ENCODE data around the gene CCDC85A. TPM values are rescaled to one million over a fixed set of nuclear protein-coding genes. Genes with fewer than 3 reads are reported as not detected.

CCDC85A gene
- total and polyA plus RNA-seq, 4 donors: 12.1 to 26.4 (median 23.5) TPM

DNA sequence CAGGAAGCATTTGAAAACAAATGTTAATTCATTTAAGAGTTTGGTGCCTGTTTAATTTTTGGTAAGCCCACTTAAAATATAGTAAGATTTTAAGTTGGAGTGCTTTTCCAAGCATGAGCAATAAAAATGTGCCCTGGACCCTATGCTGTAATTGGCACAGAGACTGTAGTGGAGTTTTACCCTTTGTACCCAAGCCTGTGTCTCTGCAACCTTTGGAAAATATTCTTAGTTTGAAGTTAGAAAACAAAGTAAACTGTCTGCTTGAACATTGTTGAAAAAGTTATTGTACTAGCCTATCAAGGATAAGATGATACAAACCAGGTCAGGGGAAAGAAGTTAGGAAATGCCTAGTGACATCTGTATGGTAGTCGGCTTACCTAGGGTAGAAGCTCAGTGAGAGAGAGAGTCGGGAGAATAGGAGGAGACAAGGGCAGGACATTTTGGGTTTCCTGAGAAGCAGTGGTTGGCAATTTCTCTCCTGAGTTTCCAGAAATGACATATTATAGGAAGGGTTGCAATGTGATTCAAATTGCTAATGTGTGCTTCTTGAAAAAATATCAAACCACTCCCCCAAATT, 66.5 kb downstream of the CCDC85A start:
- 89% methylated on average over 1 of the region's 2 CpGs for WGBS (ENCODE audit: insufficient coverage)
- Histone ChIP-seq H3K27me3 (ENCODE audit: control insufficient read depth, insufficient read depth, low read length) (no peaks in the 10 kb centered on the region), H3K4me1 (ENCODE audit: control insufficient read depth, insufficient read depth, low read length) (no peaks in the 10 kb centered on the region), H3K4me3 (ENCODE audit: low read depth, low read length) (no peak overlapping the region), H3K36me3 (ENCODE audit: control insufficient read depth, insufficient read depth, low read length) (no peaks in the 10 kb centered on the region), H3K9me3 (ENCODE audit: control insufficient read depth, insufficient read depth, low read length) (no peaks in the 10 kb centered on the region), H3K27ac (ENCODE audit: low read depth, low read length) (no peak overlapping the region)
- DNase-seq (ENCODE audit: low read depth in 4 of 6, low spot score in 6 of 6): no peak

GRCh38 chr2:56260415-56260814, 76.6 kb downstream of the CCDC85A start:
- H3K27me3 ChIP-seq (ENCODE audit: control insufficient read depth, insufficient read depth, low read length): no peaks in the 10 kb centered on the region
- no peak overlapping the region for H3K4me3 ChIP-seq (ENCODE audit: low read depth, low read length)
- no peak for DNase-seq (ENCODE audit: low read depth in 4 of 6, low spot score in 6 of 6)
- no peaks in the 10 kb centered on the region for H3K9me3 ChIP-seq (ENCODE audit: control insufficient read depth, insufficient read depth, low read length)
- no peaks in the 10 kb centered on the region for H3K4me1 ChIP-seq (ENCODE audit: control insufficient read depth, insufficient read depth, low read length)
- H3K27ac ChIP-seq (ENCODE audit: low read depth, low read length): no peak overlapping the region
- H3K36me3 ChIP-seq (ENCODE audit: control insufficient read depth, insufficient read depth, low read length): no peaks in the 10 kb centered on the region
- WGBS (ENCODE audit: insufficient coverage): no CpG with 5 or more reads among the region's 1 CpG

DNA sequence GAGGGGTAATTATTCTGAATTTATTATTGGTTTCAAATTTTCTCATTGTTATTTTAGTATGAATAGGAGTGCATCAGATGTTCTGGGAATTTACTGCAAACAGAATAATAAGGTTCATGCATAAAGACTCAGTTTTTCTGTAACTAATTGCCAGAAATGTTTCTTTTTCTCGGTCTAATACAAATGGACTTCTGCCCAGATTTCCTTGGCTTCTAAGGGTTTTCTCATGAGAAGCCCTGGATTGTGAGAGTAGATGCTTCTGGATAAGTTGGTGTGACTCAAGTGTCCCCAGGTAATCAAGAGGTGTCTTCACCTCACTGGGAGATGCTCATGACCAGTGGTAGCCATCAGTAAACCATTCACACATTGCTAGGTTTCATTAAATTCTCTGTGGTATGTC, 78.5 kb downstream of the CCDC85A start:
- no peak for DNase-seq (ENCODE audit: low read depth in 4 of 6, low spot score in 6 of 6)
- 40% methylated on average over 1 of the region's 1 CpG for WGBS (ENCODE audit: insufficient coverage)
- Histone ChIP-seq H3K4me1 (ENCODE audit: control insufficient read depth, insufficient read depth, low read length) (no peaks in the 10 kb centered on the region), H3K36me3 (ENCODE audit: control insufficient read depth, insufficient read depth, low read length) (no peaks in the 10 kb centered on the region), H3K27ac (ENCODE audit: low read depth, low read length) (no peak overlapping the region), H3K9me3 (ENCODE audit: control insufficient read depth, insufficient read depth, low read length) (no peaks in the 10 kb centered on the region), H3K4me3 (ENCODE audit: low read depth, low read length) (no peak overlapping the region), H3K27me3 (ENCODE audit: control insufficient read depth, insufficient read depth, low read length) (no peaks in the 10 kb centered on the region)

DNA sequence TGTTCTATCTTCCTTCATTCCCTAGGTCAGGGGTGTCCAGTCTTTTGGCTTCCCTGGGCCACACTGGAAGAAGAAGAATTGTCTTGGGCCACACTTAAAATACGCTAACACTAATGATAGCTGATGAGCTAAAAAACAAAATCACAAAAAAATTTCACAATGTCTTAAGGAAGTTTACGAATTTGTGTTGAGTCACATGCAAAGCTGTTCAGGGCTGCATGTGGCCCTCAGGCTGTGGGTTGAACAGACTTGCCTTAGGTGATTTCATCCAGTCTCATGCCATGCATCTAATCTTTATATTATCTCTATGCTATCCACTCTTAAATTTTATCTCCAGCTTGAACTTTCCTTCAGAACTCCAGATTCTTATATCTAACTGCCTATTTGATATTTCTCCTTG, 80.1 kb downstream of the CCDC85A start:
- no peaks in the 10 kb centered on the region for H3K36me3 ChIP-seq (ENCODE audit: control insufficient read depth, insufficient read depth, low read length)
- no peaks in the 10 kb centered on the region for H3K9me3 ChIP-seq (ENCODE audit: control insufficient read depth, insufficient read depth, low read length)
- no peak overlapping the region for H3K27ac ChIP-seq (ENCODE audit: low read depth, low read length)
- WGBS (ENCODE audit: insufficient coverage): 78% methylated on average over 1 of the region's 2 CpGs
- H3K4me3 ChIP-seq (ENCODE audit: low read depth, low read length): no peak overlapping the region
- no peak for DNase-seq (ENCODE audit: low read depth in 4 of 6, low spot score in 6 of 6)
- H3K27me3 ChIP-seq (ENCODE audit: control insufficient read depth, insufficient read depth, low read length): no peaks in the 10 kb centered on the region
- H3K4me1 ChIP-seq (ENCODE audit: control insufficient read depth, insufficient read depth, low read length): no peaks in the 10 kb centered on the region

DNA sequence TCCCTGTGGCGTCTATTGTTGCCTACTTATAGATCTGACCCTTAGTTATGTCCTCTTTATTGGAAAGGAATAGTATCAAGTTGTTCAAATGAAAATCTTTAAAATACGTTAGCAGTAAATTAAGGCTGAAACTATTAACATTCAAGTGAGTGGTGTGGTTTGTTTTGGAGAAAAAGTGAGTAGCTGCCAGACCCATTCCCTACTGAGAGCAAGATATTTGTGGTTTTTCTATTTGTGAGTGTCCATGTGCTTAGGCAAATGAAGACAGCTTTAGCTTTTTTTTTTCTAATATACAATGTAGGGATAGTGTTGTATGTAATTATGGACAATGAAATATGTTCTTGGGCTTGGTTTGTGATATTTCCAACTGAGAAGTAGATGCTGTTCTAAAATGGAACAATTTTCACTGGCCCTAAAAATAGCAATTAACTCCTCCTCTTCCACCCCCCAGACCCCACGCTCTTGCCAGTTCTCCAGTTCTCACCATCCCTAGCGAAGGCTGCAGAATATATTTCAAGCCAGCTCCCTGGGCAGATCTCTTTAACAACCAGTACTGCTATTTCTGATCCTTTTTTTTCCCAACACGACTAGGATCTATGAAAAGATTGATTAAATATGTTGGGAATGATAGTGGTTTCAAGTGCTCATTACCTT, 83.1 kb downstream of the CCDC85A start:
- DNase-seq (ENCODE audit: low read depth in 4 of 6, low spot score in 6 of 6): peak in 3 of 6 donors; percentile 6 to 72 (median 65)
- Histone ChIP-seq H3K27me3 (ENCODE audit: control insufficient read depth, insufficient read depth, low read length) (no peaks in the 10 kb centered on the region), H3K9me3 (ENCODE audit: control insufficient read depth, insufficient read depth, low read length) (no peaks in the 10 kb centered on the region), H3K36me3 (ENCODE audit: control insufficient read depth, insufficient read depth, low read length) (no peaks in the 10 kb centered on the region), H3K4me3 (ENCODE audit: low read depth, low read length) (no peak overlapping the region), H3K4me1 (ENCODE audit: control insufficient read depth, insufficient read depth, low read length) (no peaks in the 10 kb centered on the region), H3K27ac (ENCODE audit: low read depth, low read length) (no peak overlapping the region)
- 88% methylated on average over 2 of the region's 5 CpGs for WGBS (ENCODE audit: insufficient coverage)

- WGBS (ENCODE audit: insufficient coverage): 80% methylated on average over 2 of the region's 3 CpGs
- Histone ChIP-seq H3K4me3 (ENCODE audit: low read depth, low read length) (no peak overlapping the region), H3K36me3 (ENCODE audit: control insufficient read depth, insufficient read depth, low read length) (no peaks in the 10 kb centered on the region), H3K27me3 (ENCODE audit: control insufficient read depth, insufficient read depth, low read length) (no peaks in the 10 kb centered on the region), H3K27ac (ENCODE audit: low read depth, low read length) (no peak overlapping the region), H3K9me3 (ENCODE audit: control insufficient read depth, insufficient read depth, low read length) (no peaks in the 10 kb centered on the region), H3K4me1 (ENCODE audit: control insufficient read depth, insufficient read depth, low read length) (no peaks in the 10 kb centered on the region)
- DNase-seq (ENCODE audit: low read depth in 4 of 6, low spot score in 6 of 6): peak in 4 of 6 donors; percentile 4 to 86 (median 54)
Observed at GRCh38 chr2:56267415-56267788, 83.6 kb downstream of the CCDC85A start.

- H3K4me3 ChIP-seq (ENCODE audit: low read depth, low read length): no peak overlapping the region
- no peaks in the 10 kb centered on the region for H3K27me3 ChIP-seq (ENCODE audit: control insufficient read depth, insufficient read depth, low read length)
- WGBS (ENCODE audit: insufficient coverage): no CpG with 5 or more reads among the region's 2 CpGs
- no peaks in the 10 kb centered on the region for H3K4me1 ChIP-seq (ENCODE audit: control insufficient read depth, insufficient read depth, low read length)
- H3K36me3 ChIP-seq (ENCODE audit: control insufficient read depth, insufficient read depth, low read length): no peaks in the 10 kb centered on the region
- H3K27ac ChIP-seq (ENCODE audit: low read depth, low read length): no peak overlapping the region
- no peaks in the 10 kb centered on the region for H3K9me3 ChIP-seq (ENCODE audit: control insufficient read depth, insufficient read depth, low read length)
- DNase-seq (ENCODE audit: low read depth in 4 of 6, low spot score in 6 of 6): no peak
Observed at GRCh38 chr2:56268856-56269255, 85.1 kb downstream of the CCDC85A start.

- no peaks in the 10 kb centered on the region for H3K36me3 ChIP-seq (ENCODE audit: control insufficient read depth, insufficient read depth, low read length)
- H3K27me3 ChIP-seq (ENCODE audit: control insufficient read depth, insufficient read depth, low read length): no peaks in the 10 kb centered on the region
- WGBS (ENCODE audit: insufficient coverage): 100% methylated on average over 1 of the region's 2 CpGs
Observed at GRCh38 chr2:56271275-56271674, 87.5 kb downstream of the CCDC85A start.

GRCh38 chr2:56285224-56285623, 101.4 kb downstream of the CCDC85A start:
- H3K36me3 ChIP-seq (ENCODE audit: control insufficient read depth, insufficient read depth, low read length): no peaks in the 10 kb centered on the region
- no peak for DNase-seq (ENCODE audit: low read depth in 4 of 6, low spot score in 6 of 6)
- H3K27ac ChIP-seq (ENCODE audit: low read depth, low read length): no peak overlapping the region
- no CpG with 5 or more reads among the region's 5 CpGs for WGBS (ENCODE audit: insufficient coverage)
- H3K4me3 ChIP-seq (ENCODE audit: low read depth, low read length): no peak overlapping the region
- no peaks in the 10 kb centered on the region for H3K9me3 ChIP-seq (ENCODE audit: control insufficient read depth, insufficient read depth, low read length)
- H3K4me1 ChIP-seq (ENCODE audit: control insufficient read depth, insufficient read depth, low read length): no peaks in the 10 kb centered on the region
- no peaks in the 10 kb centered on the region for H3K27me3 ChIP-seq (ENCODE audit: control insufficient read depth, insufficient read depth, low read length)

More at GRCh38 chr2:56271275-56271674, 87.5 kb downstream of the CCDC85A start:
- H3K27ac ChIP-seq (ENCODE audit: low read depth, low read length): no peak overlapping the region
- DNase-seq (ENCODE audit: low read depth in 4 of 6, low spot score in 6 of 6): no peak
- no peaks in the 10 kb centered on the region for H3K9me3 ChIP-seq (ENCODE audit: control insufficient read depth, insufficient read depth, low read length)
- H3K4me3 ChIP-seq (ENCODE audit: low read depth, low read length): no peak overlapping the region
- no peaks in the 10 kb centered on the region for H3K4me1 ChIP-seq (ENCODE audit: control insufficient read depth, insufficient read depth, low read length)

GRCh38 chr2:56286936-56287335, 103.1 kb downstream of the CCDC85A start:
- no peaks in the 10 kb centered on the region for H3K9me3 ChIP-seq (ENCODE audit: control insufficient read depth, insufficient read depth, low read length)
- no peaks in the 10 kb centered on the region for H3K36me3 ChIP-seq (ENCODE audit: control insufficient read depth, insufficient read depth, low read length)
- no peak overlapping the region for H3K4me3 ChIP-seq (ENCODE audit: low read depth, low read length)
- no peaks in the 10 kb centered on the region for H3K27me3 ChIP-seq (ENCODE audit: control insufficient read depth, insufficient read depth, low read length)
- no peak overlapping the region for H3K27ac ChIP-seq (ENCODE audit: low read depth, low read length)
- WGBS (ENCODE audit: insufficient coverage): 82% methylated on average over 1 of the region's 2 CpGs
- no peak for DNase-seq (ENCODE audit: low read depth in 4 of 6, low spot score in 6 of 6)
- no peaks in the 10 kb centered on the region for H3K4me1 ChIP-seq (ENCODE audit: control insufficient read depth, insufficient read depth, low read length)
